Activated CD4-positive, CD25-positive, alpha-beta regulatory T cell treated with anti-CD3 and anti-CD28 coated beads, Interleukin-2, amount 50 U/mL, for 72 hours (primary cell): Measurements from ENCODE around the gene CELF2.

ENCODE experiments used
- DNase-seq: peaks from one replicate; pipeline ENCODE4 v3.0.0; 2021

CELF2 gene

DNA sequence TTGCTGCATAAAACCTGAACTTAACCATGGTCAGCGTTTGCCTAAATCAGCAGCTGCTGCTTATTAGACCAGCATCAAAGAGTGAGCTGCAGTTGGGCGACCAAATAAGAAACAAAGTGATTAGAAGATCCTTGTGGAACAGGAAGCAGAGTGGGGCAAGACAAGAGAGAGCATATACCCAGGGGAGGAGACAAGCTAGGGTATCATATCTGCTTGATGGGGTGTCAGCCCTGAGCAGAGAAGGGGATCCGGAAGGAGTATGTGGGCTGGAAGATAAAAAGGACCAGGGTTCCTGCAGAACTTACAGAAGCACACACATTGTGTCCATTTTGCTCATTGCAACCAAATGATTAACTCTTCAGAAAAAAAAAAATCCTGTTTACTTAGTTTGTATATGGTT is 213.6 kb downstream of the CELF2 start:
- DNase-seq, result no peak

DNA sequence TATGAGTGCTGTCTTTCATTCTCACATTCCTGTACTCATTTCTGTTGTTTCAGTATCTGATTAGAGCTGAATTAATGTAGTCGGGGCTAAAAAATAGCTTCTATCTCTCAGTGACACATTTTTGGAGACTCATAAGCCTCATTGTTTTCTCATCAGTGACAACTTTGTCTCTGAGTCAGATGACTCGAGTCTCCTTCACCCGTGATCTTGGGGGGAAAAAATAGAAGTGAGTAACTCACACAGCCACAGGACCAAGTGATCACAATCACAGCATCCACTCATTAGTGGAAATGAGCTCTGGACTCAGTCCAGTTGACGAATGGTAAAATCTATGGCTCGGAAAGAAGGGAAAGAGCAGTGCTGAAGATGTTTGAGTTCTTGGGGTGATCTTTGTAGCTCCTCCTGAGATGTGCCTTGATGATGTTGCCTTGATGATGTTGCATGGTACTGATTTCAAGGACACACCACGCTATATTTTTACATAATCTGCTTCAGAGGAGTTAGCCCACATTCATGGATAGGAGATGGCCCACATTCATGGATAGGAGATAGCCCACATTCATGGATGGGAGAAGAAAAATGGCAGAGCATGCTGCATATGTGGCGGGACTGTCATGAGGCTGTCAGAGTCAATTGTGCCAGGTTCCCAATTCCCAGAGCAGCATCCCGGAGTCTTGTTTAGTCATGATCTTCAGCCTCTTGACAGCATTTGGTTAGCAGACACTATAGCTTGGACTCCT is 214.7 kb downstream of the CELF2 start:
- no peak for DNase-seq

GRCh38 chr10:11234857-11235531 is 217.3 kb downstream of the CELF2 start:
- no peak for DNase-seq

DNA sequence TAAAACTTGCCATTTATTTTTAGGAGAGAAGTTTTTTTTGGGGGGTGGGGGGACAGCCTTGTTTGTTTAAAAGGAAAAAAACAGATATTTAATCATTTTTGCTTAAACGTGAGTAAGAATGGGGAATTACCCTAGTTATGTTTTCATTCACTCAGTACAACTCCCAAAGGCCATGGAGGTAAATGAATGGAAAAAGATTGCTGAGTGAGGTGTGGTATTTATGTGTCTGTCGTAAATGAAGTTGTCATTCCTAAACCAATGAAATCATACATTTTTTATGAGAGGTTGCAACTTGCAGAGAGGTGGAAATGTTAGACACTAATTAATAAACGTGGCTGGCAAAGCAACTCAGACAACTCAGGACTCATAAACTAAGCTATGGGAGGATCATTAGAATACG is 218.1 kb downstream of the CELF2 start:
- DNase-seq, result no peak

DNA sequence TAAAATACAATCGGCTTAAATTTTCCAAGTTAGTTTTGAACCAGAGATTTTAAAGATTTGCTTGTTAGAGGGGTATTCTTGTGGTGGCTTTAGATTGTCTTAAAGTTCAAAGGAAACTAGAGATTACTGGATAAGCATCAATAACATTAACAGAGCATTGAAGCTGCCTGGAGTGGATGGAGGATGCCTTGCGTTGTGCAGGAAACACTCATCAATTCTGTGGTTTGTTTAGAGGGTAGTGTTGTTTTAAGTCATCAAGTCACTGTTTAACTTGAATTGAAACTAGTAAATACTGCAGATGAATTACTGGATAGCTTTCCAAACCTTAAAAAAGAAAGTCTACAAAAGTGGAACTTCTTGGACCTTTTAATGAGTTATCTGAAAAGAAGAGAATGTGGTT is 218.6 kb downstream of the CELF2 start:
- no peak for DNase-seq

DNA sequence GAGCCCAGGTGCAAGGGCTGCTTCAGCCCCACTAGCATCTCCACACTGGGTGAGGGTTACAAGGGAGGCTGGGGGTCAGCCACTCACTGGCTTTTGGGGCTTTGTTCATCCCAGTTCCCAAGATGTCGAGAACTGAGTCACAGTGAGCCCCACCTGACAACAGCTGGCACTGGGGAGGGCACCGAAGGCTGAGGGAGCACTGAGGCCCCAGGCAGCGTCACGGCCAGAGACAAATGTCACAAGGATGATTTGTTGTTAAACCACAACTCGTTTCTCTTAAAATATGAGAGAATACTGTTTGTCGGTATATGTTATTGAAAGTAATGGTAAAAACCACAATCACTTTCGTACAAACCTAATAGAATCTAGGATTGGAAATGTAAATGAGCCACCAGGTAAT is 219.9 kb downstream of the CELF2 start:
- DNase-seq, result no peak

- no peak for DNase-seq
Observed at GRCh38 chr10:11238893-11239292, 221.2 kb downstream of the CELF2 start.

GRCh38 chr10:11240641-11241040 is 223.0 kb downstream of the CELF2 start:
- no peak for DNase-seq

GRCh38 chr10:11242443-11243387 is 225.0 kb downstream of the CELF2 start:
- DNase-seq, result no peak

DNA sequence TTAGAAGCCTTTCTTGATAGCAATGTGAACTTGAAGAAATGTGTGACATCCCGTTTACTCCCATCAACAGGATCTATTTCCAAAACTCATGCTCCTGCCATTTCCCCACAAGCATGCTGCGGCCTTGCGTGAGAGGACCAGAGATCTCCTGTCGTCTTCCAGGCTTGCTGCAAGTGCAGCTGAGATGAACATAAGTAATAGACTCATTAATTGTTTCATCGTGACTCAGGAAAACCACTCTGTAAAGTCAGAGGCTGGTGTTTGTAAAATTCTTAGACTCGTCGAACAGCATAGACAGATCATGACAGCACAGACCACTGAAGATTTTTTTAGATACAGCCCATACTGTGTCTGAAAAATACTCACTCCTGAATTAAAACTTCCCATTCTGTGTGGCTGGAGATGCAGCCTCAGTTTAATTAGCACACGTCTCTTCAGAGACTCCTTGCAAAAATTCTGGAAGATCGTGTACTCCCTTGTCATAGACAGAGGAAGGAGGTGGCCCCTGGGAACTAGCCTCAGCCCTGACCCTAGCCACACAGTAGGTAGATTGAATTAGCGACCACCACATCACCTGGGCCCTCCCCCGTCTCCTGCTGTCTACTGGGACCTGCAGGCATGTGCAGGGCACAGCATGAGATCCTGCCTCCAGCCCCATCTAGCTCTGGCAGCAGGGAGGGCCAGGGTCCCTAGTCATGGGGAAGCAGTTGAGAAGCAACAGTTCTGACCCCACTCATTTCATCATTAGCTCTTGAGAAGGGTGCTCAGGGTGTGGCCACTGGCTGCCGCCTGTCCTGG is 226.0 kb downstream of the CELF2 start:
- no peak for DNase-seq

DNA sequence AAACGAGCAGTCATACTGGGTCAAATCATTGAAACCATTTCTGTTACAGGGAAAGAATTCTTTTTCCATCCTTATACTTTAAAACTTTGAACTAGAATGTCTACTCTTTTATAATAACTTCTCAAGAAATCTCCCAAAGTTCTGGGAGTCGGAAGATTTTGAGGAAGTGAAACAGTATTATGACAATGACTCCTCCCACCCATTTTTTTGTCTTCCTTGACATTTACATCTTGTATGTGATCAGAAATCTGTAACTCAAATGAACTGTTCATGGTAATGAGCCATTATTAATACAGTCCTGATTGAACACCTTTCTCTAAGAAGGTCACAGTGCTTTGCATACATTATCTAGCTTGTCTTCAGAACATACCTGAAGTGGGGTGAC is 227.4 kb downstream of the CELF2 start:
- DNase-seq, result no peak

GRCh38 chr10:11245510-11245909 is 227.8 kb downstream of the CELF2 start:
- DNase-seq, result no peak

- DNase-seq, result no peak
Observed at GRCh38 chr10:11245981-11246590, 228.4 kb downstream of the CELF2 start.

DNA sequence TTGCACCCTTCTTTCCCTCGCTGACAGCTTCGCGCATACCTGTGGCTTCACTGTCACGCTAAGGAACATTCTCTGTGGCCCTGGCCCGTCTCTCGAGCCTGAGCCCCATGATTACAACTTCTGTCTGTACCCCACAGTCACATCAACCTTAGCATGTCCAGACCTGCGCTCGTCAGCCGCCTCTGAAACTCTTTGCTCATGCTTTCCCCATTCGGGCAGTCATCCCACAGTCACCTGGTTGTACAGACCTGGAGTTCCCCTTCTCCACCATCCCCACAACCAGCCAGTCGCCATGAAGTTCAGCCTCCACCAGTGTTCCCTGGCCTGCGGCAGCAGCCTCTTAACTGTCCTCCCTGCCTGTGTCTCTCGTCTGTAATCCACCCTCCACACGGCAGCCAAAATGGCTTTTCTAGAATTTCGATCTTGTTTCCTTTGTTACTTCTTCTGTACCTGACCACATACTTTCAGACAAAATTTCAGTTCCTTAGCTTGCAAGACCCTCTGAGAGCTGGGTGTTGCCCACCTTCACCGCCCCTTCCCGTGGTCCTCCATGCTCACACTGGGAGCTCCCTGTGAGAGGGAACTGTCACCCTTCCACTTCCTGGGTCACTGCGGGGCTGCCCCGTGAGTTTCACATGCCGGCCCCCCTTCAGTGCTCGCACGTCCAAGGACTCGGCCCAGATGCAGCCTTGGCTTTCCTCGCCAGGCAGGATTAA is 229.2 kb downstream of the CELF2 start:
- DNase-seq, result no peak

DNA sequence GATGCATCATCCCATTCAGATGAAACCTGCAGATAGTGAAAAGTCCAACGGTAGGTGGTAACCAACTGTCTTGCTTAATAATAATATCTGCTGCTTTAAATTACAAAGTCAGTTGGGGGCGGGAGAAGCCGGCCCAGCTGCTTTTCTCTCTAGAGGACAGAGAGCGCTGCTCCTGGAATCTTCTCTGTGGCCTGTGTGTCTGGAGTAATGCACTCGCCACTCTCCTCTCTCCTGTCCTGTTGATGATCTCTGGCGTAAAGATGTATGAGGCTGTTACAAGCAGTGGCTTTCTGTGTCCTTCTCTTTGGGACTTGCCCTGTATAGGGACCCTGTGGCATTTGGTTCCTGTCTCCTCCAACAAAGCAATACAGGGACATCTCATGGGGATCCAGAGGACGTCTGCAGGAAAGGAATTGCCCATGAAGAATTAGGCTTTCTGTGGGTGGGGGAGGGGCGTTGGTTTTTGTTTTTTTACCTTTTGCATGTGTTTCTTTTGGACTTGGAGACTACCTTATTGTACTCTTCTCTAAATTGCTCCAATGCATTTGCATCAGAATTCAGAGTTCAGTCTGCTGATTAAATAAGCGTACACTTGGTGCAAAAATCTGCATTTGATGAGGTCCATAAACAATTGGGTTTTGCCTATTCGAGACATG is 231.6 kb downstream of the CELF2 start:
- no peak for DNase-seq

- DNase-seq, result no peak
Observed at GRCh38 chr10:11249808-11250195, 232.1 kb downstream of the CELF2 start.

DNA sequence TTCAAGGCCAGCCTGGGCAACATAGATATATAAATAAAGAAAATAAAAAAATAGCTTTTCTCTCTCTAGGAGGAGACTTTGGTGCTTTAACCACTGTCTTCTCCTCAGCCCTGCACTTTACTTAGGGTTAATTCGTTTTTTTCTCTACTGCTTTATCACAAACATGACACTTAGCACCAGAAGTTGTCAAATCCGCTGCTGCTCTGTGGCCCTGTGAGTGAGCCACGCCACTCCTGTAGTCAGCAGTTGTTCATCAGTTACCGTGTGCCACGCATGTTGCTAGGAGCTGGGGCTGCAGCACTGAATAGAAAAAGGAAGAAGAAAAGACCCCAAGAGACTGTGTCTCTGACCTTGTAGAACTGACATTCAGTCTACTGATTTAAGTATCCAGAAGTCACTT is 232.6 kb downstream of the CELF2 start:
- DNase-seq, result no peak

- no peak for DNase-seq
Observed at GRCh38 chr10:11252887-11253286, 235.2 kb downstream of the CELF2 start.

DNA sequence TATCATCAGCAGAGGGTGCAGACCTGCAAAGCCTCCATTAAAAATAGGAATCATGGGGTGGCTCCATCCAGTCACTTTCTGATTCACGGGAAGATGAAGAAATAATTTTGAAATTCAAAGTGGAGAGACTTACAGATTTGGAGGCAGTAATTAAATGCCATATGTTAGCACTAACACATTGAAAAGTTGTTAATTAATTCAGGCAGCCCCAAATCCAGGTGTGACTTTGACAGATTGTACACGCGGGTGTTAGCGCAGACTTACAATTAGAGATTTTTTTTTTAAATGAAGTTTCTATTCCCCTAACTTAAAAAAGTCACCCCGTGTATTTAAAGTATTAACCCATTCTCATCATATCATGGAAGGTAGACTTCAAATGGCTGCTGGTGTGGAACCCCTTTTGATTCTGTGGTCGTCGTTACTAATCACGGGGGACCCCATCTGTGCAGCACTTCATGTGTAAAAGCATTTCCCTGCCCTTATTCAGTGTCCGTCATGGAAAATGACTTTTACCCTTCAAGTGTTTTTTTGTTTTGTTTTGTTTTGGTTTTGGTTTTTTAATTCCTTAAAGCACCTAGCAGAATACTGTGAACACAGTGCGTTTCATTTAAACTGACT is 235.8 kb downstream of the CELF2 start:
- no peak for DNase-seq

- DNase-seq, result no peak
Observed at GRCh38 chr10:11255156-11255555, 237.5 kb downstream of the CELF2 start.
